Skeletal muscle satellite cell (primary cell): ENCODE results near the gene MED8.

ENCODE experiments used
- H3K27me3 ChIP-seq: 2 replicates; pipeline ENCODE4 v1.7.0; 2013; ENCODE audit warnings: low read length; ENCODE audit not compliant: control insufficient read depth, insufficient read depth
- H3K36me3 ChIP-seq: 2 replicates; pipeline ENCODE4 v1.7.0; 2013; ENCODE audit warnings: mild to moderate bottlenecking, control low read depth, low read length; ENCODE audit not compliant: insufficient read depth
- H3K4me1 ChIP-seq: 2 replicates; pipeline ENCODE4 v1.7.0; 2013; ENCODE audit warnings: low read length; ENCODE audit not compliant: control insufficient read depth, insufficient read depth
- H3K4me2 ChIP-seq: 2 replicates; pipeline ENCODE4 v1.7.0; 2013; ENCODE audit warnings: mild to moderate bottlenecking, low read length
- H3K4me3 ChIP-seq: 2 replicates; pipeline ENCODE4 v1.7.0; 2013; ENCODE audit warnings: low read length
- H3K9ac ChIP-seq: 2 replicates; pipeline ENCODE4 v1.7.0; 2013; ENCODE audit warnings: mild to moderate bottlenecking, low read depth, low read length, moderate library complexity
- H3K9me3 ChIP-seq: replicated peaks from 2 replicates; pipeline ENCODE4 v1.7.0; 2013; ENCODE audit warnings: mild to moderate bottlenecking, control low read depth, low read length

Gene MED8

GRCh38 chr1:43363935-43364525, 25.6 kb downstream of the MED8 start:
- H3K4me1 ChIP-seq = peaks cover 47% of the 10 kb centered on the region
- no peak overlapping the region for H3K9ac ChIP-seq
- no peaks in the 10 kb centered on the region for H3K27me3 ChIP-seq
- no peak overlapping the region for H3K4me2 ChIP-seq
- no peak overlapping the region for H3K4me3 ChIP-seq
- peaks cover 52% of the 10 kb centered on the region for H3K36me3 ChIP-seq
- H3K9me3 ChIP-seq = no peaks in the 10 kb centered on the region

GRCh38 chr1:43363283-43363934, 26.2 kb downstream of the MED8 start:
- Histone ChIP-seq H3K27me3 (no peaks in the 10 kb centered on the region), H3K36me3 (peaks cover 52% of the 10 kb centered on the region), H3K4me1 (peaks cover 41% of the 10 kb centered on the region)

DNA sequence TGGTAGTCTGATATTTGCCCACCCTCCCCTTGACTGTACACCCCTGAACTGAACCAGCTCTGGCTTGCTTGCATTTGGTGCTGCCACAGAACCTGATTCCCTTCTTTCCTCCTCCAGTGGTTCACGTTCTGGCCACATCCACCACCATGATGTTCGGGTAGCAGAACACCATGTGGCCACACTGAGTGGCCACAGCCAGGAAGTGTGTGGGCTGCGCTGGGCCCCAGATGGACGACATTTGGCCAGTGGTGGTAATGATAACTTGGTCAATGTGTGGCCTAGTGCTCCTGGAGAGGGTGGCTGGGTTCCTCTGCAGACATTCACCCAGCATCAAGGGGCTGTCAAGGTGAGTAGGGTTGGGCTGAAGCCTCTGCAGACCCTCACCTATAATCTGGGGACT, 29.0 kb downstream of the MED8 start:
- H3K27me3 ChIP-seq = no peaks in the 10 kb centered on the region
- H3K9me3 ChIP-seq = no peaks in the 10 kb centered on the region
- H3K9ac ChIP-seq = peak overlapping the region; percentile 80
- peaks cover 52% of the 10 kb centered on the region for H3K36me3 ChIP-seq
- peak overlapping the region; percentile 79 for H3K4me3 ChIP-seq
- H3K4me1 ChIP-seq = peaks cover 31% of the 10 kb centered on the region
- H3K4me2 ChIP-seq = peak overlapping the region; percentile 91

More at GRCh38 chr1:43363283-43363934, 26.2 kb downstream of the MED8 start:
- no peak overlapping the region for H3K4me3 ChIP-seq
- no peak overlapping the region for H3K9ac ChIP-seq
- H3K4me2 ChIP-seq = no peak overlapping the region
- no peaks in the 10 kb centered on the region for H3K9me3 ChIP-seq

GRCh38 chr1:43359696-43360095, 29.9 kb downstream of the MED8 start:
- Histone ChIP-seq H3K4me1 (peaks cover 33% of the 10 kb centered on the region), H3K9me3 (no peaks in the 10 kb centered on the region), H3K36me3 (peaks cover 46% of the 10 kb centered on the region), H3K4me3 (peak overlapping the region; percentile 79), H3K27me3 (no peaks in the 10 kb centered on the region), H3K4me2 (peak overlapping the region; percentile 91), H3K9ac (peak overlapping the region; percentile 80)

- Histone ChIP-seq H3K36me3 (peaks cover 39% of the 10 kb centered on the region), H3K9ac (peak within 1 kb of the TSS; percentile 90), H3K4me1 (peaks cover 35% of the 10 kb centered on the region), H3K27me3 (no peaks in the 10 kb centered on the region), H3K9me3 (no peaks in the 10 kb centered on the region), H3K4me3 (peak within 1 kb of the TSS; percentile 80), H3K4me2 (peak within 1 kb of the TSS; percentile 92)
Observed at GRCh38 chr1:43358746-43359693, 30.6 kb downstream of the MED8 start, which contains the start of gene CDC20. Gene CDC20, plus strand, starts transcription at chr1:43358981. Its CDS starts 235 bp downstream, at chr1:43359216.

DNA sequence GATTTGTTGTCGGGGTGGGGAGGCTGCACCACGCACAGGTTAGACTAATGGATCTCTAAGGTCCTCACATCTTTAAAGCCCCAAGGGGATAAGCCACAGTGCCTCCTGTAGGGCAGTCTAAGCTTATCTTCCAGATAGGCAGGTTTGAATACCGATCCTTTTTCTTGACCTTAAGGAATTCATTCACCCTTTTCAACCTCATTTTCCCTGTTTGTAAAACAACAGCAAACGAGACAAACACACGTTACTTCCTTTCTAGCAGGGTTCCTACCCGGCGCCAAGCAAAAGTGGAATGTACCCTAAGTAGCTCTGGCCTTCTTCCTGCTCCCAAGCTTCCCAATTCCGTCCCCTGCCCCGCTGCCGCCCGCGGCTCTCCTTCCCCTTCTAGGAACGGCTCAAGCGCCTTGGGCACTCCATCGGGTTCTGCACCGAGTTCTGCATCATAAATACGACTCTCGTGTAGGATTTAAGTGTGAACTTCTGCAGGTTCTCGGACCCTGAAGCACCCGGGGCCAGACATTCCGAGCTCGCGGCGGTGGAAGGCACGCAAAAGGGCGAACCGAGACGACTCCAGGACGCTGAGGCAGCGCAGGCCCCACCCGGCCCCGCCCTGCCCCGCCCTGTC, 31.4 kb downstream of the MED8 start:
- peaks cover 35% of the 10 kb centered on the region for H3K4me1 ChIP-seq
- H3K27me3 ChIP-seq = no peaks in the 10 kb centered on the region
- H3K9ac ChIP-seq = peak overlapping the region; percentile 90
- peaks cover 32% of the 10 kb centered on the region for H3K36me3 ChIP-seq
- H3K4me2 ChIP-seq = peak overlapping the region; percentile 92
- H3K9me3 ChIP-seq = no peaks in the 10 kb centered on the region
- peak overlapping the region; percentile 80 for H3K4me3 ChIP-seq

DNA sequence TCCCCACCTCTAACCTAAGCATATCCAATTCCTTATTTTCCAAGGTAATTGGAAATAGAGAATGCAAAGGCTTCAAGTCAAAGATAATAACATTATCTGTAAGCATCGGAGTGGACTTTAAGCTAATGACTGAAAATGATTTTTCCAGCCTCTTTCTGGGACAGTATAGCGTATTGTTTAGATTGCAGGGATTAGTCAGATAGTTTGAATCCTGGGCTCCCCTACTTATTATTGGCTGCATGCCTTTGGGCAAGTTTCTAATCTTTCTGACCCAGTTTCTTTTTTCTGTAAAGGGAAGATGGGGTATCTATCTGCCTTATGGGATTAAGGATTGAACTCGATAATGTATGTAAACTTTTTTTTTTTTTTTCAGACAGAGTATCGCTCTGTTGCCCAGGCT, 32.3 kb downstream of the MED8 start:
- Histone ChIP-seq H3K36me3 (peaks cover 23% of the 10 kb centered on the region), H3K4me2 (no peak overlapping the region), H3K9me3 (no peaks in the 10 kb centered on the region), H3K9ac (no peak overlapping the region), H3K4me1 (peaks cover 35% of the 10 kb centered on the region), H3K27me3 (no peaks in the 10 kb centered on the region), H3K4me3 (no peak overlapping the region)

DNA sequence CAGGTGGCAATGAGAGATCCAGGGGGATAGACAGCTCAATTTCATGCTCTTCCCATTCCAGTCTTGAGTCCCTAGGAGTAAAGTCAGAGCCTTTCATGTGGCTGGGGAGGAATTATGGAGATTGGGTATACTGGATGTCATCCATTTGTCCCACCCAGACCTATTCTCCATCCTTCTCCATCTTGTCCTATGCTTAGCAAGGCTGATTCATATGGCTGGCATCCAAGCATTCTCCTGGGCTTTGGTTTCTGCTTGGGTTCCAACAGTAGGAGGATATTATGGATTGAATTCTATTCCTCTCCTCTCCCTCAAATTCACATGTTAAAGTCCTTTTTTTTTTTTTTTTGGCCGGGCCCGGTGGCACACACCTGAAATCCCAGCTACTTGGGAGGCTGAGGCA, 34.7 kb downstream of the MED8 start:
- H3K4me3 ChIP-seq = no peak overlapping the region
- H3K27me3 ChIP-seq = no peaks in the 10 kb centered on the region
- H3K36me3 ChIP-seq = peaks cover under 1% of the 10 kb centered on the region
- no peaks in the 10 kb centered on the region for H3K9me3 ChIP-seq
- no peak overlapping the region for H3K4me2 ChIP-seq
- no peak overlapping the region for H3K9ac ChIP-seq
- peaks cover 22% of the 10 kb centered on the region for H3K4me1 ChIP-seq

- Histone ChIP-seq H3K4me3 (no peak overlapping the region), H3K27me3 (no peaks in the 10 kb centered on the region), H3K9me3 (no peaks in the 10 kb centered on the region), H3K9ac (no peak overlapping the region), H3K4me1 (peaks cover 22% of the 10 kb centered on the region), H3K4me2 (no peak overlapping the region), H3K36me3 (no peaks in the 10 kb centered on the region)
Observed at GRCh38 chr1:43354471-43354870, 35.1 kb downstream of the MED8 start.

DNA sequence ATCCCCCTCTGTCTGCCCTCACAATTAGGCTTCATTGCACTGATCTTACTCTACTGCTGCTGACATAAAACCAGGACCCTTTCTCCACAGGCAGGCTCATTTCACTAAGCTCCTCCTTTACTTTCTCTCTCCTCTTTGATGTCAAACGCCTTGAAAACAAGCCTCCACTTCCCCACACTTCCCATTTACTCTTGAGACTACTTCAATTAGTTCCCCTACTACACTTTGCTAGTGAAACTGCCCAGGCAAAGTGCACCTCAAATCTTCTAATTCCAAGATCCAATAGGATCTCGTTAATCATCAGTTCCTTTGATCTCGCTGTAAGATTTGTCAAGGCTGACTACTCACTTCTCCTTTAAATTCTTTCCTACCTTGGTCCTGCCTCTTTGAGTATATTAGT, 36.7 kb downstream of the MED8 start:
- Histone ChIP-seq H3K27me3 (peaks cover 9% of the 10 kb centered on the region), H3K4me3 (no peak overlapping the region), H3K4me1 (peaks cover 27% of the 10 kb centered on the region)

DNA sequence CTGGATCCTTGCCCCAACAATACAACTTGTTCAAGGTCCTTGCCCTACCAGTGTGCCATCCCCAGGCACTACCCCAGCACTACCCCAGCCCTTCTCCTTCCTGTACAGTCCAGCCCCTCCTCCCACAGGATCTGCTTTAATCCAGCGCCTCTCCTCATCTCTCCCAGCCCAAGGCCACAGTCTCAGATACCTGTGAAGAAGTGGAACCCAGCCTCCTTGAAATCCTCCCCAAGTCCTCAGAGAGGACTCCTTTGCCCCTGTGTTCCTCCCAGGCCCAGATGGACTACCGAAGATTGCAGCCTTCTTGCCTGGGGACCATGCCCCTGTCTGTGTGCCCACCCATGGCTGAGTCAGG, 37.3 kb downstream of the MED8 start:
- no peak overlapping the region for H3K9ac ChIP-seq
- peaks cover 11% of the 10 kb centered on the region for H3K27me3 ChIP-seq
- H3K4me2 ChIP-seq = no peak overlapping the region
- no peaks in the 10 kb centered on the region for H3K36me3 ChIP-seq
- no peak overlapping the region for H3K4me3 ChIP-seq
- peaks cover 24% of the 10 kb centered on the region for H3K4me1 ChIP-seq
- H3K9me3 ChIP-seq = no peaks in the 10 kb centered on the region

More for the DNA sequence above, 36.7 kb downstream of the MED8 start:
- H3K9ac ChIP-seq = no peak overlapping the region
- H3K9me3 ChIP-seq = no peaks in the 10 kb centered on the region
- no peaks in the 10 kb centered on the region for H3K36me3 ChIP-seq
- H3K4me2 ChIP-seq = no peak overlapping the region
